ENCODE measurements around the gene MAP3K19. TPM values are rescaled to one million over a fixed set of nuclear protein-coding genes. Genes with fewer than 3 reads are reported as not detected.
"Not testable (repeated sequence)": the region's sequence is repeated elsewhere in the genome, so short reads cannot be mapped to it uniquely, and the experiment has no call there.

Gene MAP3K19
- total RNA-seq, 1 experiment from 2014 or later = not detected

DNA sequence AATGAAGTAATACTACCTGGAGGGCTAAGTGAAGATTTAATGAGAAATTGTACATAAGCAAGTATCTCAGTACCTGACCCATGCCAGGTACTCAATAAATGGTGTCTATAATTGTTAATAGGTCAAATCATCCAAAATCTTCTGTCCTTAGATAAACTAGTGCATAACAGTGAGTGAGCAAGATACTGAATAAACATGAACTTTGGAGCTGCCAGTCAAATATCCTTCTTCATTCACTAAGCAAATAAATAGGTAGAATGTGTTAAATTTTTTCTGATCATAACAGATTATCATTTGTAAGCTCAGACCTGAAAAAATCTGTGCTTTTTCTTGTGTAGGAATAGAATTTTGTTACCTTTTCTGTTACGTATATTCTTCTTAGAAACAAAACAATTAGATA lies 44.4 kb upstream of the MAP3K19 start:
- H3K27ac ChIP-seq (ENCODE audit: low read length) = no peak overlapping the region
- POLR2A ChIA-PET = no interaction called here
- in situ Hi-C loops (cut with HindIII; ENCODE audit: low pct_unique_long_range_greater_than_20kb, low sequenced_read_pairs) = no loop called here
- CTCF ChIA-PET = no interaction called here
- DNase-seq (ENCODE audit: low read depth, low spot score) = no peak
- H3K9me3 ChIP-seq (ENCODE audit: control insufficient read depth, insufficient read depth, low read depth, low read length) = no peaks in the 10 kb centered on the region
- intact Hi-C loops (cut with micrococcal nuclease; ENCODE audit: unreplicated experiment) = no loop called here
- H3K4me3 ChIP-seq (ENCODE audit: low read depth in 2 of 2, low read length in 2 of 2) = no peak overlapping the region
- ATAC-seq = no peak
- TF ChIP-seq, protein P1, sequence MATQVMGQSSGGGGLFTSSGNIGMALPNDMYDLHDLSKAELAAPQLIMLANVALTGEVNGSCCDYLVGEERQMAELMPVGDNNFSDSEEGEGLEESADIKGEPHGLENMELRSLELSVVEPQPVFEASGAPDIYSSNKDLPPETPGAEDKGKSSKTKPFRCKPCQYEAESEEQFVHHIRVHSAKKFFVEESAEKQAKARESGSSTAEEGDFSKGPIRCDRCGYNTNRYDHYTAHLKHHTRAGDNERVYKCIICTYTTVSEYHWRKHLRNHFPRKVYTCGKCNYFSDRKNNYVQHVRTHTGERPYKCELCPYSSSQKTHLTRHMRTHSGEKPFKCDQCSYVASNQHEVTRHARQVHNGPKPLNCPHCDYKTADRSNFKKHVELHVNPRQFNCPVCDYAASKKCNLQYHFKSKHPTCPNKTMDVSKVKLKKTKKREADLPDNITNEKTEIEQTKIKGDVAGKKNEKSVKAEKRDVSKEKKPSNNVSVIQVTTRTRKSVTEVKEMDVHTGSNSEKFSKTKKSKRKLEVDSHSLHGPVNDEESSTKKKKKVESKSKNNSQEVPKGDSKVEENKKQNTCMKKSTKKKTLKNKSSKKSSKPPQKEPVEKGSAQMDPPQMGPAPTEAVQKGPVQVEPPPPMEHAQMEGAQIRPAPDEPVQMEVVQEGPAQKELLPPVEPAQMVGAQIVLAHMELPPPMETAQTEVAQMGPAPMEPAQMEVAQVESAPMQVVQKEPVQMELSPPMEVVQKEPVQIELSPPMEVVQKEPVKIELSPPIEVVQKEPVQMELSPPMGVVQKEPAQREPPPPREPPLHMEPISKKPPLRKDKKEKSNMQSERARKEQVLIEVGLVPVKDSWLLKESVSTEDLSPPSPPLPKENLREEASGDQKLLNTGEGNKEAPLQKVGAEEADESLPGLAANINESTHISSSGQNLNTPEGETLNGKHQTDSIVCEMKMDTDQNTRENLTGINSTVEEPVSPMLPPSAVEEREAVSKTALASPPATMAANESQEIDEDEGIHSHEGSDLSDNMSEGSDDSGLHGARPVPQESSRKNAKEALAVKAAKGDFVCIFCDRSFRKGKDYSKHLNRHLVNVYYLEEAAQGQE (IDR thresholded peaks at IDR 0.05; ENCODE audit: insufficient read depth in 1 of 2, low read depth in 2 of 2, low read length in 1 of 2) = no peak
- TF ChIP-seq TCF7L2 (IDR thresholded peaks at IDR 0.05; ENCODE audit: low read depth, low read length) (no peak), SIN3A (IDR thresholded peaks at IDR 0.05; ENCODE audit: borderline replicate concordance, insufficient read depth, low read depth, low read length) (no peak), POLR2AphosphoS5 (IDR thresholded peaks at IDR 0.05; ENCODE audit: low read depth, low read length) (no peak), CTCF (IDR thresholded peaks at IDR 0.05) (no peak)
- no peaks in the 10 kb centered on the region for H3K4me1 ChIP-seq (ENCODE audit: control insufficient read depth, insufficient read depth, low read length)
- BruUV-seq (replicated peaks) = no TSS peak
- H3K27me3 ChIP-seq (ENCODE audit: control insufficient read depth, insufficient read depth, low read length) = no peaks in the 10 kb centered on the region
- H3K36me3 ChIP-seq (ENCODE audit: control insufficient read depth, insufficient read depth, low read length) = peaks cover 8% of the 10 kb centered on the region

DNA sequence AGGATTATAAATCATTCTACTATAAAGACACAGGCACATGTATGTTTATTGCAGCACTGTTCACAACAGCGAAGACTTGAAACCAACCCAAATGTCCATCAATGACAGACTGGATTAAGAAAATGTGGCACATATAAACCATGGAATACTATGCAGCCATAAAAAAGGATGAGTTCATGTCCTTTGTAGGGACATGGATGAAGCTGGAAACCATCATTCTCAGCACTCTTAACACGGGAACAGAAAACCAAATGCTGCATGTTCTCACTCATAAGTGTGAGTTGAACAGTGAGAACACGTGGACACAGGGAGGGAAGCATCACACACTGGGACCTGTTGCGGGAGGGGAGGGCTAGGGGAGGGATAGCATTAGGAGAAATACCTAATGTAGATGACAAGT lies 42.4 kb upstream of the MAP3K19 start:
- POLR2A ChIA-PET; DNase-seq (ENCODE audit: low read depth, low spot score); BruUV-seq (replicated peaks); in situ Hi-C loops (cut with HindIII; ENCODE audit: low pct_unique_long_range_greater_than_20kb, low sequenced_read_pairs); CTCF ChIA-PET; ATAC-seq; H3K4me3 ChIP-seq (ENCODE audit: low read depth in 2 of 2, low read length in 2 of 2); intact Hi-C loops (cut with micrococcal nuclease; ENCODE audit: unreplicated experiment); H3K4me1 ChIP-seq (ENCODE audit: control insufficient read depth, insufficient read depth, low read length); H3K36me3 ChIP-seq (ENCODE audit: control insufficient read depth, insufficient read depth, low read length); H3K9me3 ChIP-seq (ENCODE audit: control insufficient read depth, insufficient read depth, low read depth, low read length); H3K27me3 ChIP-seq (ENCODE audit: control insufficient read depth, insufficient read depth, low read length); H3K27ac ChIP-seq (ENCODE audit: low read length): not testable (repeated sequence)

GRCh38 chr2:135086222-135086621 lies 39.0 kb upstream of the MAP3K19 start:
- ATAC-seq (no peak), DNase-seq (ENCODE audit: low read depth, low spot score) (no peak)
- ChIA-PET CTCF (no interaction called here), POLR2A (interaction anchor here (0.7 kb wide), 1 partner anchor 8 kb away, joined by 9 read pairs; no protein-coding TSS in a partner anchor)
- no TSS peak for BruUV-seq (replicated peaks)
- Histone ChIP-seq H3K4me1 (ENCODE audit: control insufficient read depth, insufficient read depth, low read length) (no peaks in the 10 kb centered on the region), H3K27me3 (ENCODE audit: control insufficient read depth, insufficient read depth, low read length) (no peaks in the 10 kb centered on the region), H3K9me3 (ENCODE audit: control insufficient read depth, insufficient read depth, low read depth, low read length) (no peaks in the 10 kb centered on the region), H3K27ac (ENCODE audit: low read length) (no peak overlapping the region), H3K4me3 (ENCODE audit: low read depth in 2 of 2, low read length in 2 of 2) (no peak overlapping the region), H3K36me3 (ENCODE audit: control insufficient read depth, insufficient read depth, low read length) (peaks cover 2% of the 10 kb centered on the region; the same call in 1 of the 2 replicates)
- intact Hi-C loops (cut with micrococcal nuclease; ENCODE audit: unreplicated experiment) = no loop called here
- TF ChIP-seq, protein P1 (IDR thresholded peaks at IDR 0.05; ENCODE audit: insufficient read depth in 1 of 2, low read depth in 2 of 2, low read length in 1 of 2) = no peak
- TF ChIP-seq TCF7L2 (IDR thresholded peaks at IDR 0.05; ENCODE audit: low read depth, low read length) (no peak), CTCF (IDR thresholded peaks at IDR 0.05) (no peak), POLR2AphosphoS5 (IDR thresholded peaks at IDR 0.05; ENCODE audit: low read depth, low read length) (no peak), SIN3A (IDR thresholded peaks at IDR 0.05; ENCODE audit: borderline replicate concordance, insufficient read depth, low read depth, low read length) (no peak)
- in situ Hi-C loops (cut with HindIII; ENCODE audit: low pct_unique_long_range_greater_than_20kb, low sequenced_read_pairs) = no loop called here

Measured in Panc1 (cell line).